HPDE6-E6E7 (cell line): ENCODE measurements around the gene IPCEF1.
"Not testable (repeated sequence)": the region's sequence is repeated elsewhere in the genome, so short reads cannot be mapped to it uniquely, and the experiment has no call there.

ENCODE experiments used
- DNase-seq: peaks from one replicate; pipeline ENCODE4 v3.0.0; 2011; ENCODE audit warnings: missing footprints; ENCODE audit errors: extremely low spot score

IPCEF1 gene

GRCh38 chr6:154246723-154247118 is 109.9 kb downstream of the IPCEF1 start:
- no peak for DNase-seq

GRCh38 chr6:154245506-154245905 is 111.1 kb downstream of the IPCEF1 start:
- no peak for DNase-seq

GRCh38 chr6:154243793-154244750 is 112.5 kb downstream of the IPCEF1 start:
- DNase-seq: peak; percentile 17

GRCh38 chr6:154242617-154243357 is 113.8 kb downstream of the IPCEF1 start:
- no peak for DNase-seq

GRCh38 chr6:154241581-154241980 is 115.0 kb downstream of the IPCEF1 start:
- DNase-seq: no peak

GRCh38 chr6:154241061-154241460 is 115.5 kb downstream of the IPCEF1 start:
- DNase-seq: not testable (repeated sequence)

GRCh38 chr6:154239392-154239791 is 117.2 kb downstream of the IPCEF1 start:
- DNase-seq: peak; percentile 75

GRCh38 chr6:154238831-154239230 is 117.8 kb downstream of the IPCEF1 start:
- DNase-seq: no peak

- DNase-seq: no peak
Observed at GRCh38 chr6:154236646-154237301, 119.8 kb downstream of the IPCEF1 start.

- no peak for DNase-seq
Observed at GRCh38 chr6:154234019-154234772, 122.4 kb downstream of the IPCEF1 start.

- no peak for DNase-seq
Observed at GRCh38 chr6:154233383-154233782, 123.2 kb downstream of the IPCEF1 start.

GRCh38 chr6:154232013-154232910 is 124.3 kb downstream of the IPCEF1 start:
- peak; percentile 26 for DNase-seq

- DNase-seq: no peak
Observed at GRCh38 chr6:154230910-154231595, 125.5 kb downstream of the IPCEF1 start.

GRCh38 chr6:154230393-154230792 is 126.2 kb downstream of the IPCEF1 start:
- no peak for DNase-seq

GRCh38 chr6:154229786-154230185 is 126.8 kb downstream of the IPCEF1 start:
- no peak for DNase-seq

- no peak for DNase-seq
Observed at GRCh38 chr6:154228521-154228905, 128.1 kb downstream of the IPCEF1 start.

- DNase-seq: no peak
Observed at GRCh38 chr6:154227862-154228520, 128.6 kb downstream of the IPCEF1 start.

- no peak for DNase-seq
Observed at GRCh38 chr6:154226461-154226860, 130.1 kb downstream of the IPCEF1 start.

GRCh38 chr6:154223296-154223695 is 133.3 kb downstream of the IPCEF1 start:
- no peak for DNase-seq
